ENCODE data around the gene CEP250.
"Not testable (repeated sequence)": the region's sequence is repeated elsewhere in the genome, so short reads cannot be mapped to it uniquely, and the experiment has no call there.

CEP250 gene

GRCh38 chr20:35491823-35492222, 36.4 kb downstream of the CEP250 start:
- DNase-seq (ENCODE audit: low read depth in 2 of 2): no peak

GRCh38 chr20:35492352-35492751, 37.0 kb downstream of the CEP250 start:
- DNase-seq (ENCODE audit: low read depth in 2 of 2): no peak

- no peak for DNase-seq (ENCODE audit: low read depth in 2 of 2)
These were observed 41.1 kb downstream of the CEP250 start for GRCh38 chr20:35496481-35496880.

GRCh38 chr20:35497320-35497719, 41.9 kb downstream of the CEP250 start:
- DNase-seq (ENCODE audit: low read depth in 2 of 2): no peak

GRCh38 chr20:35497780-35498189, 42.4 kb downstream of the CEP250 start:
- DNase-seq (ENCODE audit: low read depth in 2 of 2): peak in 1 of 2 experiments; percentile 6

GRCh38 chr20:35499271-35499670, 43.9 kb downstream of the CEP250 start:
- no peak for DNase-seq (ENCODE audit: low read depth in 2 of 2)

GRCh38 chr20:35502352-35502751, 47.0 kb downstream of the CEP250 start:
- DNase-seq (ENCODE audit: low read depth in 2 of 2): no peak

- no peak for DNase-seq (ENCODE audit: low read depth in 2 of 2)
These were observed 47.9 kb downstream of the CEP250 start for GRCh38 chr20:35503281-35503680.

- DNase-seq (ENCODE audit: low read depth in 2 of 2): no peak
These were observed 48.6 kb downstream of the CEP250 start for GRCh38 chr20:35503841-35504561.

GRCh38 chr20:35504751-35505150, 49.4 kb downstream of the CEP250 start:
- no peak for DNase-seq (ENCODE audit: low read depth in 2 of 2)

- DNase-seq (ENCODE audit: low read depth in 2 of 2): no peak
These were observed 50.8 kb downstream of the CEP250 start for GRCh38 chr20:35506179-35506578.

- no peak for DNase-seq (ENCODE audit: low read depth in 2 of 2)
These were observed 51.7 kb downstream of the CEP250 start for GRCh38 chr20:35506872-35507638.

- DNase-seq (ENCODE audit: low read depth in 2 of 2): no peak
These were observed 53.3 kb downstream of the CEP250 start for GRCh38 chr20:35508493-35509218.

GRCh38 chr20:35510951-35511735, 55.7 kb downstream of the CEP250 start:
- DNase-seq (ENCODE audit: low read depth in 2 of 2): peak; percentile 5 to 8

GRCh38 chr20:35511814-35512420, 56.5 kb downstream of the CEP250 start:
- peak; percentile 6 to 9 for DNase-seq (ENCODE audit: low read depth in 2 of 2)

GRCh38 chr20:35514371-35514932, 59.1 kb downstream of the CEP250 start:
- DNase-seq (ENCODE audit: low read depth in 2 of 2): no peak

GRCh38 chr20:35515341-35515740, 59.9 kb downstream of the CEP250 start:
- no peak for DNase-seq (ENCODE audit: low read depth in 2 of 2)

- peak; percentile 33 to 36 for DNase-seq (ENCODE audit: low read depth in 2 of 2)
These were observed 60.7 kb downstream of the CEP250 start for GRCh38 chr20:35515949-35516645.

- no peak for DNase-seq (ENCODE audit: low read depth in 2 of 2)
These were observed 61.7 kb downstream of the CEP250 start for GRCh38 chr20:35517125-35517524.

- not testable (repeated sequence) for DNase-seq (ENCODE audit: low read depth in 2 of 2)
These were observed 62.4 kb downstream of the CEP250 start for GRCh38 chr20:35517767-35518166.
